Neuronal stem cell (in vitro differentiated cells): ENCODE measurements around the gene TWF2. TPM values are rescaled to one million over a fixed set of nuclear protein-coding genes. Genes with fewer than 3 reads are reported as not detected.
A peak's percentile ranks its signal among the peaks of the same experiment; 100 is the strongest.
"Not testable (repeated sequence)": the region's sequence is repeated elsewhere in the genome, so short reads cannot be mapped to it uniquely, and the experiment has no call there.

Experiments
- DNase-seq: peaks from one replicate; pipeline ENCODE4 v3.0.0-alpha.2; 2013; ENCODE audit warnings: low spot score
- H2AFZ ChIP-seq: one replicate; pipeline ENCODE4 v1.6.1; 2013; ENCODE audit warnings: mild to moderate bottlenecking, low read length, inconsistent platforms
- H2AK5ac ChIP-seq: 2 replicates; pipeline ENCODE4 v1.6.1; 2013; ENCODE audit warnings: low read depth, mild to moderate bottlenecking, inconsistent platforms, low read length, moderate library complexity, mixed read lengths
- H2BK120ac ChIP-seq: 2 replicates; pipeline ENCODE4 v1.6.1; 2013; ENCODE audit warnings: low read depth, mild to moderate bottlenecking, inconsistent platforms, low read length, moderate library complexity, mixed read lengths
- H2BK12ac ChIP-seq: one replicate; pipeline ENCODE4 v1.6.1; 2013; ENCODE audit warnings: low read length, inconsistent platforms
- H2BK15ac ChIP-seq: 2 replicates; pipeline ENCODE4 v1.6.1; 2013; ENCODE audit warnings: mild to moderate bottlenecking, low read length, inconsistent platforms, mixed read lengths
- H2BK5ac ChIP-seq: one replicate; pipeline ENCODE4 v1.6.1; 2013; ENCODE audit warnings: inconsistent platforms, mild to moderate bottlenecking, low read length, moderate library complexity
- H3K14ac ChIP-seq: one replicate; pipeline ENCODE4 v1.6.1; 2013; ENCODE audit warnings: low read length, inconsistent platforms
- H3K18ac ChIP-seq: 2 replicates; pipeline ENCODE4 v1.6.1; 2013; ENCODE audit warnings: low read length, inconsistent platforms
- H3K23ac ChIP-seq: 2 replicates; pipeline ENCODE4 v1.6.1; 2013; ENCODE audit warnings: low read depth, mild to moderate bottlenecking, mixed read lengths, low read length, inconsistent platforms; ENCODE audit not compliant: poor library complexity
- H3K27ac ChIP-seq: replicated peaks from 3 replicates; pipeline ENCODE4 v1.5.1; 2013; ENCODE audit warnings: low read length, inconsistent platforms
- H3K27me3 ChIP-seq, 3 experiments: 2 replicates each; pipeline ENCODE4 v1.6.1; 2013; ENCODE audit warnings: low read length in 3 of 3, mild to moderate bottlenecking in 2 of 3, inconsistent platforms in 1 of 3, low read depth in 1 of 3, mixed read lengths in 1 of 3, moderate library complexity in 1 of 3; ENCODE audit not compliant: control insufficient read depth in 3 of 3, insufficient read depth in 3 of 3
- H3K36me3 ChIP-seq, 2 donors: replicated peaks in 1 of 2; 2 replicates each; pipeline ENCODE4 v1.6.1; 2013; ENCODE audit warnings: low read length in 2 of 2; ENCODE audit not compliant: control insufficient read depth in 2 of 2, insufficient read depth in 2 of 2
- H3K4ac ChIP-seq: 2 replicates; pipeline ENCODE4 v1.6.1; 2013; ENCODE audit warnings: inconsistent platforms, mild to moderate bottlenecking, low read length, moderate library complexity
- H3K4me1 ChIP-seq, 2 donors: 1 replicate in 1 of 2; 2 replicates in 1 of 2; pipeline ENCODE4 v1.6.1; 2013; ENCODE audit warnings: low read length in 2 of 2, low read depth in 1 of 2; ENCODE audit not compliant: control insufficient read depth in 2 of 2, insufficient read depth in 1 of 2
- H3K4me2 ChIP-seq: one replicate; pipeline ENCODE4 v1.6.1; 2013; ENCODE audit warnings: mild to moderate bottlenecking, low read length, inconsistent platforms; ENCODE audit not compliant: insufficient read depth, poor library complexity, severe bottlenecking
- H3K4me3 ChIP-seq, 2 donors: 2 replicates each; pipeline ENCODE4 v1.5.1; 2013; ENCODE audit warnings: low read length in 2 of 2, mild to moderate bottlenecking in 2 of 2, inconsistent platforms in 1 of 2, moderate library complexity in 1 of 2
- H3K79me1 ChIP-seq: one replicate; pipeline ENCODE4 v1.6.1; 2013; ENCODE audit warnings: low read depth, mild to moderate bottlenecking, inconsistent platforms, low read length, moderate library complexity
- H3K9ac ChIP-seq: one replicate; pipeline ENCODE4 v1.6.1; 2013; ENCODE audit warnings: mild to moderate bottlenecking, low read depth, low read length, inconsistent platforms; ENCODE audit not compliant: poor library complexity
- H3K9me3 ChIP-seq, 2 donors: replicated peaks in 1 of 2; 2 replicates each; pipeline versions ENCODE3 to v1.6.1; 2013; ENCODE audit warnings: low read length in 2 of 2, mild to moderate bottlenecking in 2 of 2, inconsistent platforms in 1 of 2, low read depth in 1 of 2, mixed read lengths in 1 of 2, moderate library complexity in 1 of 2; ENCODE audit not compliant: control insufficient read depth in 2 of 2, insufficient read depth in 1 of 2
- H4K8ac ChIP-seq: one replicate; pipeline ENCODE4 v1.6.1; 2013; ENCODE audit warnings: low read depth, mild to moderate bottlenecking, inconsistent platforms, low read length, moderate library complexity
- H4K91ac ChIP-seq: one replicate; pipeline ENCODE4 v1.6.1; 2013; ENCODE audit warnings: low read length, low read depth, mild to moderate bottlenecking, inconsistent platforms; ENCODE audit not compliant: poor library complexity
- WGBS, 2 donors: extraction: QIAGEN DNeasy Blood & Tissue Kit; methylation state at CpG; one replicate each; pipeline ENCODE4 v1.1.7; 2013; ENCODE audit warnings: missing lambda C conversion rate in 2 of 2, mixed read lengths in 1 of 2; ENCODE audit not compliant: insufficient read length in 2 of 2, insufficient replicate concordance in 1 of 2; ENCODE audit errors: extremely low coverage in 2 of 2; 5-methylcytosine and 5-hydroxymethylcytosine counted together
- polyA plus RNA-seq, 2 experiments: library from polyadenylated mRNA; stranded (reverse); fragments of 200-250 nt; gene quantifications; one replicate each; pipeline ENCODE4 v1.2.3, GENCODE V29; 2013

TWF2 gene
- polyA plus RNA-seq (2013, experiment 1 of 2): 21.7 TPM
- polyA plus RNA-seq (2013, experiment 2 of 2): 20.9 TPM

DNA sequence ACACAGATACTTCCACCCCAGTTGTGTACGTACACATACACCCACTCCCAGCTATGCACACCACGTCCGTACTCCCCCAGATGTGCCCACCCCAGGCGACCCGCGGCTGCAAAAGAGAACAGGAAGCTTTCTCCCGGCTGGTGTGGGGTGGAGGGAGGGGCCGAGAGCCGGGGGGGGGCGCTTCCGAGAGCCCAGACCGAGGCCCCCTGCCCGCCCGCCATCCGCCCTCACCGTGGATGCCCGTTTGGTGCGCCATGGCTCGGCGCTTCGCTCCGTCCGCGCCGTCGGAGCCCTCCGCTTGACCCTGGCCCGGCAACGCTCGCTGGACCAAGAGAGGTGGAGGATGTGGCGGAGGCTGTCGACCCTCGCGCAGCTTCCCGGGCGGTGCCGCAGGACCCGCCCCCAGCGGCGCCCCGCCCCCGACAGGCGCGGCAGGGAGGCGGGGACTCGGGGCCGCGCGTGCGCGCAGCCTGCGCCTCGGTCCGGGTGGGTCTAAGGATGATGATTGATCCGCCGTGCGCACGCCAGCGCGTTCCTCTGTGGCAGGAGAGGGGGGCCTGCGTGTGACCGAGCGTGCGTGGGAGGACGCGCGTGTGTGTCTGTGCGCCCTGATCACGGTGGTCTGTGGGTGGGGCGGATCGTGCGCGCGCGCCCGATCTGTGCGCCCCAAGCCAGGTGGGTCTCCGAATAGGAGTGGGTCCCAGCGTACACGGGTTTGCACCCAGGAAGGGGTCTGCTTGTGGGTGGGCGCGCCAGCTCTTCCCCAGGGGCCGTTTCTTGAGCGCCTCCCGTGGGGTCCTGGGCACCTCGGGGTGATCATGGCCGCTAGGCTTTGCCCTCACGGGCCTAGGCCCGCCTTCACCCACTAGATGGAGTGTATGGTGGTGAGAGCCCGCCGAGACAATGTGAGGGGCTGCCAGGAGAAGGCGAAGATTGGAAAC is at the start of gene TWF2:
Gene TWF2, minus strand, starts transcription at position 398 of the 941 bp plus-strand sequence. Its CDS starts 142 bp downstream, at position 256.
- H3K14ac ChIP-seq: peak within 1 kb of the TSS; percentile 75
- H3K27ac ChIP-seq: no peak within 1 kb of the TSS
- no peak within 1 kb of the TSS for H4K91ac ChIP-seq
- peaks cover 4 to 7% of the 10 kb centered on the region in 2 donors for H3K9me3 ChIP-seq
- peak within 1 kb of the TSS; percentile 99 for H3K18ac ChIP-seq
- peak within 1 kb of the TSS; percentile 99 for H2AFZ ChIP-seq
- no CpG with 5 or more reads among the region's 92 CpGs for WGBS, 2 donors
- H3K36me3 ChIP-seq: peaks cover 3 to 13% of the 10 kb centered on the region in 2 donors
- H3K4me1 ChIP-seq: peaks cover 15 to 17% of the 10 kb centered on the region in 2 donors
- DNase-seq: peak; percentile 82
- no peak within 1 kb of the TSS for H4K8ac ChIP-seq
- no peak within 1 kb of the TSS for H3K4ac ChIP-seq
- H2BK12ac ChIP-seq: no peak within 1 kb of the TSS
- no peak within 1 kb of the TSS for H2BK15ac ChIP-seq
- H3K4me3 ChIP-seq: peak within 1 kb of the TSS; percentile 97 to 98
- peak within 1 kb of the TSS; percentile 100 for H3K9ac ChIP-seq
- peaks cover 0 to 1% (median 0%) of the 10 kb centered on the region in 3 experiments for H3K27me3 ChIP-seq
- H2BK120ac ChIP-seq: peak within 1 kb of the TSS; percentile 82
- peak within 1 kb of the TSS; percentile 81 for H3K4me2 ChIP-seq
- H3K79me1 ChIP-seq: no peaks in the 10 kb centered on the region
- H2AK5ac ChIP-seq: peak within 1 kb of the TSS; percentile 82
- peak within 1 kb of the TSS; percentile 98 for H3K23ac ChIP-seq
- H2BK5ac ChIP-seq: peak within 1 kb of the TSS; percentile 59

DNA sequence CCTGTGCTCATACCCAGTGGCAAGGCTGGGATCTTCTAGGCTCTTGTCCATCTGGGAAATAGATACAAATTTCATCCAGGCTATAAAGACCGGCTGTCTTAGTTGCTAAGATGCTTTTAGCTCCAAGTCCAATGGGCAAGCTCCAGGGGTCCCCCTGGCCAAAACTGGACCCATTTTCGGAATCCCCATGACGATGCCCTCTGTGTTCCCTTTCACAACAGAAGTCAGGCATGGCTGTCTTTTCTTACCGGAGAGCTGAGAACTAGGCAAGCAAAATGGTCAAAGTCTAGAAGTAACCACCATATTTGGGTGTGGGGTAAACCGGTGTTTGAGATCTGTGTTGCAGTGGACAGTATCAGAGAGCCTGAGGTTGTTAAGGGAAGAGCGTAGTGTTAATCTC is 49.7 kb upstream of the TWF2 start:
- no peaks in the 10 kb centered on the region for H3K9me3 ChIP-seq
- peaks cover 10 to 33% of the 10 kb centered on the region in 2 donors for H3K36me3 ChIP-seq
- H3K4me2 ChIP-seq: no peak overlapping the region
- no peaks in the 10 kb centered on the region for H3K79me1 ChIP-seq
- H2BK15ac ChIP-seq: no peak overlapping the region
- no peak overlapping the region for H3K14ac ChIP-seq
- no peak overlapping the region for H2AK5ac ChIP-seq
- no peak overlapping the region for H4K8ac ChIP-seq
- no peak overlapping the region for H3K23ac ChIP-seq
- H3K27ac ChIP-seq: no peak overlapping the region
- DNase-seq: no peak
- H3K4me3 ChIP-seq: peak overlapping the region in 1 of 2 donors; percentile 91
- H2AFZ ChIP-seq: no peak overlapping the region
- H3K9ac ChIP-seq: no peak overlapping the region
- H3K18ac ChIP-seq: no peak overlapping the region
- H3K4ac ChIP-seq: no peak overlapping the region
- no peak overlapping the region for H2BK120ac ChIP-seq
- H2BK5ac ChIP-seq: no peak overlapping the region
- peaks cover 5 to 10% of the 10 kb centered on the region in 2 donors for H3K4me1 ChIP-seq
- H2BK12ac ChIP-seq: no peak overlapping the region
- no CpG with 5 or more reads among the region's 6 CpGs for WGBS, 2 donors
- H4K91ac ChIP-seq: no peak overlapping the region
- no peaks in the 10 kb centered on the region for H3K27me3 ChIP-seq

DNA sequence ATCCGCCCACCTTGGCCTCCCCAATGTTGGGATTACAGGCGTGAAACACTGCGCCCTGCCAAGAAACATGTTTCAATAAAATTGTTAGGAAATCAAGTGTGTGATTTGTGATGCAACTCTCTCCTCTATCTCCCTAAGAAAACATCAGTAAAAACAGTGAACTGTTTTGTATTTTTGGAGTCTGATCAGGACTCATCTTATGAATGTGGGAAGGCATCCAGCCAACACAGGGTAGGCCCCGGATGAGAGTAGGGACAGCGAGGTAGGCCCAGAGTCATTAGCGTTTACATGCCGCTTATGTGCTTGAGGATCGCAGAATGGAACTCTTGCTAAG is 47.8 kb upstream of the TWF2 start:
- Histone ChIP-seq H3K27me3 (no peaks in the 10 kb centered on the region), H3K27ac (no peak overlapping the region), H2BK15ac (no peak overlapping the region), H3K79me1 (no peaks in the 10 kb centered on the region), H3K4ac (peak overlapping the region; percentile 17), H4K91ac (no peak overlapping the region), H4K8ac (peak overlapping the region; percentile 72), H2AFZ (no peak overlapping the region), H3K14ac (no peak overlapping the region), H2AK5ac (peak overlapping the region; percentile 70), H3K4me3 (peak overlapping the region; percentile 91 to 97), H2BK5ac (peak overlapping the region; percentile 93), H3K9ac (peak overlapping the region; percentile 75), H3K4me1 (peaks cover 5 to 13% of the 10 kb centered on the region in 2 donors), H3K4me2 (peak overlapping the region; percentile 79), H3K9me3 (no peaks in the 10 kb centered on the region), H3K36me3 (peaks cover 5 to 19% of the 10 kb centered on the region in 2 donors), H3K18ac (peak overlapping the region; percentile 42), H2BK120ac (peak overlapping the region; percentile 51), H3K23ac (peak overlapping the region; percentile 26), H2BK12ac (peak overlapping the region; percentile 34)
- DNase-seq: no peak
- no CpG with 5 or more reads among the region's 8 CpGs for WGBS, 2 donors

DNA sequence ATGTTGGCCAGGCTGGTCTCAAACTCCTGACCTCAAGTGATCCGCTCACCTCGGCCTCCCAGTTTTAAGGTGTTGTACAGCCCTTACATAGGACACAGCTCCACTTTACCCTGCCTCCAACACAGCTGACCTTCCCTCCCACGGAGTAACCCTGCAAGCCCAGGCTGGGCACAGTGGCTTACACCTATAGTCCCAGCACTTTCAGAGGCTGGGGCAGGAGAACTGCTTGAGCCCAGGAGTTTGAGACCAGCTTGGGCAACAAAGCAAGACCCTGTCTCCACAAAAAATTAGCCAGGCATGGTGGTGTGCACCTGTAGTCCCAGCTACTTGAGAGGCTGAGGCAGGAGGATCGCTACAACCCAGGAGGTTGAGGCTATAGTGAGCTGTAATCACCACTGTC is 45.1 kb upstream of the TWF2 start:
- H3K14ac ChIP-seq, H3K79me1 ChIP-seq, H3K4me3 ChIP-seq, H2BK15ac ChIP-seq, H2AFZ ChIP-seq, H3K23ac ChIP-seq, H2AK5ac ChIP-seq, H4K91ac ChIP-seq, H3K4me2 ChIP-seq, H4K8ac ChIP-seq, H3K18ac ChIP-seq, H3K9me3 ChIP-seq, H3K27ac ChIP-seq, DNase-seq, H2BK12ac ChIP-seq, H2BK120ac ChIP-seq, H3K9ac ChIP-seq, H3K27me3 ChIP-seq, H2BK5ac ChIP-seq, H3K4ac ChIP-seq: not testable (repeated sequence)
- no CpG with 5 or more reads among the region's 4 CpGs for WGBS, 2 donors
- H3K4me1 ChIP-seq: peaks cover 6 to 28% of the 10 kb centered on the region in 2 donors
- H3K36me3 ChIP-seq: peaks cover 0 to 10% of the 10 kb centered on the region in 2 donors
